Stimulated activated memory B cell treated with anti-CD40 and anti-IgM and Interleukin-4, amounts not matched to agents 10 μg/mL and 1 μg/mL and 100 μg/mL, for 72 hours (primary cell): Measurements from ENCODE around the gene BAHCC1.

ENCODE experiments used
- ATAC-seq: fragments of 150-1000 bp; cut with Tn5 transposase; 2 replicates; pipeline ENCODE4 v1.10.0; 2021
- H3K27ac Mint-ChIP-seq: one replicate; pipeline ENCODE4 v1.8.0; 2022; ENCODE audit warnings: mild to moderate bottlenecking, mixed read lengths
- H3K27me3 Mint-ChIP-seq: one replicate; pipeline ENCODE4 v1.8.0; 2022; ENCODE audit warnings: mixed read lengths
- H3K36me3 Mint-ChIP-seq: one replicate; pipeline ENCODE4 v1.8.0; 2022; ENCODE audit warnings: mixed read lengths
- H3K4me1 Mint-ChIP-seq: one replicate; pipeline ENCODE4 v1.8.0; 2022; ENCODE audit warnings: mixed read lengths
- H3K4me3 Mint-ChIP-seq: one replicate; pipeline ENCODE4 v1.8.0; 2022; ENCODE audit warnings: mild to moderate bottlenecking, moderate library complexity, mixed read lengths
- H3K9me3 Mint-ChIP-seq: one replicate; pipeline ENCODE4 v1.8.0; 2022; ENCODE audit warnings: mixed read lengths

Gene BAHCC1

DNA sequence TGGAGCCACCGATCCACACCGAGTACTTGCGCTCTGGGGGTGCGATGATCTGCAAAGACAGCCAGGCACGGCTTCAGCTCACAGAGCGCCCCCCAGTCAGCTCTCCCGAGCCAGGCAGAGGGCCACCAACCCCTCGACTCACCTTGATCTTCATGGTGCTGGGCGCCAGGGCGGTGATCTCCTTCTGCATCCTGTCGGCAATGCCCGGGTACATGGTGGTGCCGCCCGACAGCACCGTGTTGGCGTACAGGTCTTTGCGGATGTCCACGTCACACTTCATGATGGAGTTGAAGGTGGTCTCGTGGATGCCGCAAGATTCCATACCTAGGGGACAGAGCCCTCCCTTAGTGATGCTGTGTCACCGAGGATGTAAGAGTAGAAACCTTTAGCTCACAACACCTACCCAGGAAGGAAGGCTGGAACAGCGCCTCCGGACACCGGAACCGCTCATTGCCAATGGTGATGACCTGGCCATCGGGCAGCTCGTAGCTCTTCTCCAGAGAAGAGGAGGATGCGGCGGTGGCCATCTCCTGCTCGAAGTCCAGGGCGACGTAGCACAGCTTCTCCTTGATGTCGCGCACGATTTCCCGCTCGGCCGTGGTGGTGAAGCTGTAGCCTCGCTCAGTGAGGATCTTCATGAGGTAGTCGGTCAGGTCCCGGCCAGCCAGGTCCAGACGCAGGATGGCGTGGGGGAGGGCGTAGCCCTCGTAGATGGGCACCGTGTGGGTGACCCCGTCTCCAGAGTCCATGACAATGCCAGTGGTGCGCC lies 115.7 kb downstream of the BAHCC1 start:
- H3K4me3 Mint-ChIP-seq: peak overlapping the region; percentile 99
- no peak for ATAC-seq
- no peaks in the 10 kb centered on the region for H3K27me3 Mint-ChIP-seq
- peak overlapping the region; percentile 92 for H3K27ac Mint-ChIP-seq
- H3K9me3 Mint-ChIP-seq: peaks cover 3% of the 10 kb centered on the region
- peaks cover 55% of the 10 kb centered on the region for H3K36me3 Mint-ChIP-seq
- H3K4me1 Mint-ChIP-seq: peaks cover 49% of the 10 kb centered on the region

DNA sequence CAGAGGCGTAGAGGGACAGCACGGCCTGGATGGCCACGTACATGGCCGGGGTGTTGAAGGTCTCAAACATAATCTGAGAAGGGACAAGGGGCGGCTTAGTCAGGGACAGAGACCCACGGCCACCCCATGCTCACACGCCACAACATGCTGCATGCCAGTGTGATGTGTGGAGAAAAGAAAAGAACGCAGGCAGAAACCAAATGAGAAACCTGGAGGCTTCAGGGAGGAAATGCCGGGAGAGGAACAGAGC lies 116.2 kb downstream of the BAHCC1 start:
- Mint-ChIP-seq H3K9me3 (peaks cover 3% of the 10 kb centered on the region), H3K27ac (peak overlapping the region; percentile 92), H3K4me3 (peak overlapping the region; percentile 99), H3K27me3 (no peaks in the 10 kb centered on the region), H3K4me1 (peaks cover 54% of the 10 kb centered on the region), H3K36me3 (peaks cover 58% of the 10 kb centered on the region)
- no peak for ATAC-seq

DNA sequence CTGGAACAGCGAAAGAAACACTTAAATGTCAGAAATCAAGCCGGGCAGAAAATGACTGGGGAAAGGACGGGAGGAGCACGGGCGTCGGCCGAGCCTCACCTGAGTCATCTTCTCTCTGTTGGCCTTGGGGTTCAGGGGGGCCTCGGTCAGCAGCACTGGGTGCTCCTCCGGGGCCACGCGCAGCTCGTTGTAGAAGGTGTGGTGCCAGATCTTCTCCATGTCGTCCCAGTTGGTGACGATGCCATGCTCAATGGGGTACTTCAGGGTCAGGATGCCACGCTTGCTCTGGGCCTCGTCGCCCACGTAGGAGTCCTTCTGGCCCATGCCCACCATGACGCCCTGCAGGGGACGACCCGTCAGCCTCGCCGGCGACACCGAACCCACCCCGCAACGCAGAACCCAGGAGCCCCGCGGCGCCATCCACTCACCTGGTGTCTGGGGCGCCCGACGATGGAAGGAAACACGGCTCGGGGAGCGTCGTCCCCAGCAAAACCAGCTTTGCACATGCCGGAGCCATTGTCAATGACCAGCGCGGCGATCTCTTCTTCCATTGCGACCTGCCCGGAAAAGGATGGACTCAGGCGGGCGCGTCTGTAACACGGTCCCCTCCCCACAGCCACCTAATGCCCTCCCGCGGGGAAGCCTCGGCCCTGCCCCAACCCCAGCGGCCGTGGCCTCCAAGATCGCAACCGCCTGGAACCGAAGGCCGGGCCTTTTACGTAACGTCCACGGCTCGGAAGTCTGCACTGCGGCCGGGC lies 116.7 kb downstream of the BAHCC1 start:
- H3K27me3 Mint-ChIP-seq: no peaks in the 10 kb centered on the region
- ATAC-seq: peak; percentile 0
- H3K27ac Mint-ChIP-seq: peak overlapping the region; percentile 92
- peak overlapping the region; percentile 99 for H3K4me3 Mint-ChIP-seq
- peaks cover 3% of the 10 kb centered on the region for H3K9me3 Mint-ChIP-seq
- peaks cover 59% of the 10 kb centered on the region for H3K4me1 Mint-ChIP-seq
- peaks cover 61% of the 10 kb centered on the region for H3K36me3 Mint-ChIP-seq

DNA sequence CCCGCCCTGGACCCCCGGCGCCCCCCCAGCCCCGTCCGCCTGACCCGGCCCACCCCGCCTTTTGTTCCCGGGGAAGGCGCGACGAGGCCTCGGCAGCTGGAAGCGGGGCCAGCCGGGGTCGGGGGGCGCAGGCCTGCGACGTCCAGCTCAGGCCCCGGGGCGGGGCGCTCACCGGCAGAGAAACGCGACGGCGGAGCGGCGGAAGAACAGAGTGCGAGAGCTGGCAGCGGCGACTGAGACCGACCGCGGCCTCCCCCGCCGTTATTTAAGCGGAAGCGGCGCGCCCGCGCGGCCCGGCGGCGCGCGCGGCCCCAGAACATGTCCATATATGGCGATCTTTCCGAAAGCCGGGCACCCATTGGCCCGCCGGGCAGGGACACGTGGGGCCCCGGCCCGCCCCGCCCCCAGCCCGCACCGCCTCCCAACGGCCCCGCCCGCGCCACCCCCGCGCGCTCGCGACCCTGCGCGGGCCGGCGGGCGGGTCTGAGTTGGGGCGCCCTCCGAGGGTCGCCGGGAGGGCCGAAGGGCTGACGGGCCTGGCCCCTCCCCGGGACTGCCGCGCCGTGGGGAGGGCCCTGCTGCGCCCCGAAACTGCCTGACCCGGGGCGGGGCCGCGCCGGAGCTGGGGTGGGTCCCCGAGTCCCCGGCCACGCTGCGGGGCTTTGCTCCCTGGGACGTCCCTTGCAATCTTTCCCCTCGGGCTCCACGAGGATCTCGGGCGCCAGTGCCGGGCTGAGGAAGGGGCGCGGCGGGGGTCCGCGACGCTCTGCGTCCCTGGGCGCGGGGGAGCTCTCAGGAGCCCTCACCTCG lies 117.5 kb downstream of the BAHCC1 start, which contains the start of gene ACTG1:
TSS of gene ACTG1 (minus strand) at position 238 of the 810 bp plus-strand sequence. CDS start 445 bp downstream, outside the sequence.
- H3K4me1 Mint-ChIP-seq: peaks cover 61% of the 10 kb centered on the region
- peak within 1 kb of the TSS; percentile 92 for H3K27ac Mint-ChIP-seq
- H3K27me3 Mint-ChIP-seq: no peaks in the 10 kb centered on the region
- peak; percentile 68 for ATAC-seq
- H3K4me3 Mint-ChIP-seq: peak within 1 kb of the TSS; percentile 99
- H3K36me3 Mint-ChIP-seq: peaks cover 58% of the 10 kb centered on the region
- peaks cover under 1% of the 10 kb centered on the region for H3K9me3 Mint-ChIP-seq

DNA sequence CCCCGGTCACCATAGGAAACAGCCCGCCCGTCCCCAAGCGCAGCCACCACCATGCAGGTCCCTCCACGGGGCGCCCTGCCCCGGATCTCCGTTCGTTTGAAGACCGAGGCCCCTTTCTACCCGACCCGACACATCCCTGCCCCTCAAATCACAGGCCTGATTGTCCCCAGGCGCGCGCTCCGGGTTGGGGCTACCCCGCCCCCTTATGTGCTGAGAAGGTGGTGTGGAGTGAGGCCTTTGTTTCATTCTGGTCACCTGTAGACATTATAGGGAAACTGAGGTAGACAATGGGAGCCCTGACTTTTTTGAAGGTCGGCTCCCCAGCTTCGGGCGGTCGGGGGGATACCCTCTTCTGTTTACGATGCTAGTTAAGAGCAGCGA lies 118.1 kb downstream of the BAHCC1 start:
- Mint-ChIP-seq H3K4me3 (peak overlapping the region; percentile 92), H3K36me3 (peaks cover 52% of the 10 kb centered on the region), H3K27ac (peak overlapping the region; percentile 92), H3K4me1 (peaks cover 65% of the 10 kb centered on the region), H3K9me3 (no peaks in the 10 kb centered on the region), H3K27me3 (no peaks in the 10 kb centered on the region)
- ATAC-seq: peak; percentile 17

DNA sequence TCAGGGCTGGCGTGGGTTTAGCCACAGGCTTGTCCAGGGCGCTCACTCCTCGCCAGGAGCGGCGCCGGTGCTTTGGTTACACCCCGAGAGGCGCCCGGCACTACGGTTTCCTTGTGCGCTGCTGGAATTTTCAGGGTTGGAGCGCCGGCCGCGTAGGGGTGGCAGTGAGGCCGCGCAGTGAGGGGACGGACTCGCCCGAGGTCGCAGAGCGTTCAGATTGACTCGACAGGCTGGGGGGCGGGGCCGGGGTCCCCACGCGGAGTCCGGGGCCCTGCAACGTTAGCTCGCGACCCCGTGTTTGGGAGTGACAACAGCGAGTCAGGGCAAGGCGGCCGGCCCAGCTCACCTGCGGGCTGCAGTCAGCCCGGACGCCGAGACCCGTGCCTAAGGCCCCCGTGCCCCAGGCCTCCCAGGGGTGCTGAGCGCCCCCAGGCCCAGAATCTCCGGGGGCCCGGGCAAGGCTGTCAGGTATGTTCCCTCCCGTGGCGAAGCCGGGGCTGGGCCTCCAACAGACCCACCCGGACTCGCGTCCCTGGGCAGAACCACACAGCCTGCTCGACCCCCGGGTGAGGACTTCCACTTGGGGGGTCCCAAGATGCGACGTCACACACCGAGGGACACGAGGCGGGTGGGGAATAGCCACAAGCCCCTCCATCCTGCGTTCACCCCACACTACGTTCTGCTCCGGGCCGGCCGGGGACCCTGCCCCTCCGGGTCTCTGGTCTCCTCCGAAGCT lies 118.7 kb downstream of the BAHCC1 start:
- peaks cover 63% of the 10 kb centered on the region for H3K4me1 Mint-ChIP-seq
- no peaks in the 10 kb centered on the region for H3K9me3 Mint-ChIP-seq
- H3K27ac Mint-ChIP-seq: peak overlapping the region; percentile 92
- no peak for ATAC-seq
- peaks cover 48% of the 10 kb centered on the region for H3K36me3 Mint-ChIP-seq
- H3K4me3 Mint-ChIP-seq: peak overlapping the region; percentile 92
- H3K27me3 Mint-ChIP-seq: no peaks in the 10 kb centered on the region

DNA sequence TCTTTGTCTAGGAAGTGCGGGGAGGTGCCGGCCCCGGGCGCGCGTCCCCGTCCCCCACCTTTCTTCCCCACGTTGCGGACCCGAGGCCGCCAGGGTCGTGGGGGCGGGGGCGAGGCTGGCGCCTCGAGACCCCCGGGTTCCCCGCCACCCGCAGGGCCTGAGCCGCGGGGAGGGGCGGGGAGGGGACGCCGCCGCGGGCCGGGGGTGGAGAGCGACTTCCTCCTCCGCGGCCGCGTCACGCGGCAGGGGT lies 119.2 kb downstream of the BAHCC1 start:
- no peak for ATAC-seq
- H3K27ac Mint-ChIP-seq: peak overlapping the region; percentile 92

DNA sequence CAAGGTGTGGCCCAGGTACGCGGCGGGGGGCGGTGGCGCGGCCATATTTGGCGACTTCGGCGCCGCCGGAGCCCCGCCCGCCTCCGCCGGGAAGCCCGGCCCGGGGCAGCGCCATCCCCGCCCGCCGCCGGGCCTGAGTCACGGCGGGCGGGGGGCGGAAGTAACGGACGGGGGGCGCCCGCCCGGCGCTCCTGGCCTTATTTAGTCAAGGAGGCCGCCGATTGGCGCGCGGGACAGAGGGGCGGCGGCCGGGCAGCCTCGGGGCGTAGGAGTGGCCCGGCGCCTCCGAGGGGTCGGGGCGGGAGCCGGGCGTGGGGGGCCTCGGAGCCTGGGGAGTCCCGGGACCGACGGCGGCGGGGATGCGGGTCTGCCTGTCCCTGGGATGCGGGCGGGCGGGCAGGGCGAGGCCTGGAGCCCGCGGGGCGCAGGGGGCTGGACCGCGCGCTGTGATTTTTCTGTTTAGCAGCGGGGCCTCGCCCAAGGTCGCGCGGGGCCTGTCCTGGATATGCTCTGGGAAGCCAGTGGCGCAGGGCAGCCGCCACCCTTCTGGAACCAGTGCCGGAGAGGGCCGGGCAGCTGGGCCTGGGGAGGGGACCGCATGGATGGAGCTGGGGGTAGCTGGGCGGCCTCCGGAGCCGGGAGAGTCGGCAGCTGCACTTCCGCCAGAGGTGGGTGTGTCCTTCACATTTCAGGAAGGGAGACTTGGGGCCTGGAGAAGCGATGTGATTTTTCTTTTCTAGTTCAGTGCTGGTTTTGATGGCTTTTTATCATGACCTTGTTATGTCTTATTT lies 119.7 kb downstream of the BAHCC1 start:
- peak; percentile 56 for ATAC-seq
- H3K27me3 Mint-ChIP-seq: no peaks in the 10 kb centered on the region
- peak overlapping the region; percentile 93 for H3K4me3 Mint-ChIP-seq
- H3K4me1 Mint-ChIP-seq: peaks cover 58% of the 10 kb centered on the region
- peak overlapping the region; percentile 92 for H3K27ac Mint-ChIP-seq
- H3K36me3 Mint-ChIP-seq: peaks cover 38% of the 10 kb centered on the region
- no peaks in the 10 kb centered on the region for H3K9me3 Mint-ChIP-seq

More for the DNA sequence above, 119.2 kb downstream of the BAHCC1 start:
- no peaks in the 10 kb centered on the region for H3K27me3 Mint-ChIP-seq
- no peaks in the 10 kb centered on the region for H3K9me3 Mint-ChIP-seq
- H3K4me1 Mint-ChIP-seq: peaks cover 58% of the 10 kb centered on the region
- peaks cover 43% of the 10 kb centered on the region for H3K36me3 Mint-ChIP-seq
- H3K4me3 Mint-ChIP-seq: peak overlapping the region; percentile 92

DNA sequence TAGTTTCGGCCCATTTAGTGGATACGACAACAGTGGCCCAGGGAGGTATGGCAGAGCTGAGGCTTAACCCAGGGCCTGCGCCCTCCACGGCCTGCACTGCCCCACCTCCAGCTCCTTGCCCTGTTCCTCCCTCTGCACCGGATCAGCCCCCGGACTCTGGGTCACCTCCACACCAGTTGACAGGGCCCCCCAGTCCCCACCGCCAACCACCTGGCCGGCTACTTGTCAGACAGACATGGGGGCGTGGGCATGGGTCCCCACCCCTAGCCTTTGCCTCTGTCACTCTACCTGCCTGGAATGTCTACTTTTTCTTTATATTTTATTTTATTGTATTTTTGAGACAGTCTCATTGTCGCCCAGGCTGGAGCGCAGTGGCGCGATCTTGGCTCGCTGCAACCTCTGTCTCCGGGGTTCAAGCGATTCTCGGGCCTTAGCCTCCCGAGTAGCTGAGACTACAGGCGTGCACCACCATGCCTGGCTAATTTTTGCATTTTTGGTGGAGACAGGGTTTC lies 120.3 kb downstream of the BAHCC1 start:
- Mint-ChIP-seq H3K27me3 (no peaks in the 10 kb centered on the region), H3K4me1 (peaks cover 58% of the 10 kb centered on the region), H3K27ac (peak overlapping the region; percentile 92), H3K4me3 (peak overlapping the region; percentile 93), H3K9me3 (no peaks in the 10 kb centered on the region), H3K36me3 (peaks cover 31% of the 10 kb centered on the region)
- no peak for ATAC-seq
